Stomach (tissue), 9 donors: ENCODE results near the gene TTL. TPM values are rescaled to one million over a fixed set of nuclear protein-coding genes. Genes with fewer than 3 reads are reported as not detected.
A peak's percentile ranks its signal among the peaks of the same experiment; 100 is the strongest.

Experiments
- DNase-seq, 2 donors: peaks; one replicate each; pipeline versions ENCODE4 v3.0.0 to v3.0.0-alpha.2; 2013 to 2019
- H3K27ac ChIP-seq, 5 donors: fragments of 200-600 bp in 4 of 5; sonication (generic) in 4 of 5; one replicate each; pipeline ENCODE4 v1.5.1; 2013 to 2019; ENCODE audit warnings: mild to moderate bottlenecking in 1 of 5, moderate library complexity in 1 of 5
- H3K27me3 ChIP-seq, 3 donors: fragments of 200-600 bp; sonication (generic); one replicate each; pipeline ENCODE4 v1.5.1; 2017 to 2019; ENCODE audit warnings: mixed run types in 1 of 3
- H3K36me3 ChIP-seq, 4 donors: fragments of 200-600 bp; sonication (generic); 1 replicate in 3 of 4; 2 replicates in 1 of 4; pipeline ENCODE4 v1.5.1; 2016 to 2019
- H3K4me1 ChIP-seq, 4 donors: fragments of 200-600 bp; sonication (generic); one replicate each; pipeline ENCODE4 v1.5.1; 2016 to 2019
- H3K4me3 ChIP-seq, 4 donors: fragments of 200-600 bp; sonication (generic) in 3 of 4; one replicate each; pipeline ENCODE4 v1.5.1; 2016 to 2019; ENCODE audit warnings: mild to moderate bottlenecking in 1 of 4
- H3K9me3 ChIP-seq, 4 donors: fragments of 200-600 bp; sonication (generic); one replicate each; pipeline ENCODE4 v1.5.1; 2016 to 2019
- CTCF ChIP-seq, 7 experiments: fragments of 450-650 bp in 4 of 7; fragments of 200-600 bp in 3 of 7; sonication (generic) in 3 of 7; IDR thresholded peaks; one replicate each; pipeline ENCODE4 v1.5.1; 2016 to 2019; ENCODE audit warnings: antibody characterized with exemption in 7 of 7, control low read depth in 2 of 7, mild to moderate bottlenecking in 1 of 7
- EP300 ChIP-seq: sonication (generic); formaldehyde crosslinking; IDR thresholded peaks from one replicate; pipeline ENCODE4 v1.6.1; 2017; ENCODE audit warnings: antibody characterized with exemption
- POLR2A ChIP-seq, 4 donors: fragments of 450-650 bp; IDR thresholded peaks; one replicate each; pipeline ENCODE4 v1.6.1; 2016; ENCODE audit warnings: antibody characterized with exemption in 4 of 4, control low read depth in 2 of 4, mild to moderate bottlenecking in 1 of 4, moderate library complexity in 1 of 4
- POLR2AphosphoS5 ChIP-seq, 3 donors: sonication (generic); formaldehyde crosslinking; IDR thresholded peaks; one replicate each; pipeline ENCODE4 v1.6.1; 2016; ENCODE audit warnings: antibody characterized with exemption in 3 of 3
- WGBS, 5 donors: extraction: QIAGEN DNeasy Blood & Tissue Kit in 3 of 5; methylation state at CpG; one replicate each; pipeline versions ENCODE4 v1.1.5 to v1.1.7; 2013 to 2018; 5-methylcytosine and 5-hydroxymethylcytosine counted together
- intact Hi-C: fragments of 100-400 bp; cut with DNase I; formaldehyde crosslinking; loops from one replicate; pipeline ENCODE4 v1.15.1; 2023; ENCODE audit warnings: low total_unique reads
- polyA plus RNA-seq, 3 donors: library from polyadenylated mRNA; stranded (reverse); fragments of 200-250 nt; gene quantifications; one replicate each; pipeline ENCODE4 v1.2.3, GENCODE V29; 2013
- total RNA-seq, 5 donors: library from RNA; depleted of rRNA; stranded (reverse); fragments of >200 nt; gene quantifications; one replicate each; pipeline versions ENCODE4 v1.1.0 to v1.2.3, GENCODE V29; 2014 to 2016
- donor health status: healthy with polysubstance abuse.
- donor health status: Bipolar disorder and iron deficiency.
- donor health status: healthy.

TTL gene
- total and polyA plus RNA-seq, 8 donors = 2.7 to 26.5 (median 6.0) TPM

- no peak for DNase-seq
- Histone ChIP-seq H3K9me3 (no peaks in the 10 kb centered on the region), H3K36me3 (peaks cover 0 to 9% (median 0%) of the 10 kb centered on the region in 4 donors), H3K27ac (no peak overlapping the region), H3K4me1 (peaks cover 4 to 25% (median 19%) of the 10 kb centered on the region in 4 donors), H3K27me3 (no peaks in the 10 kb centered on the region), H3K4me3 (no peak overlapping the region)
- WGBS, 5 donors = 91 to 93% (median 91%) methylated on average over 5 of the region's 5 CpGs
- intact Hi-C loops = loop anchor here (10.0 kb wide), 1 partner anchor 58 kb away; the partner anchor contains the start of gene POLR1B
- TF ChIP-seq EP300 (no peak), POLR2AphosphoS5 (IDR thresholded peaks at IDR 0.05) (no peak), CTCF (IDR thresholded peaks at IDR 0.05) (no peak), POLR2A (IDR thresholded peaks at IDR 0.05) (no peak)
Observed at GRCh38 chr2:112486895-112487294, 4.9 kb downstream of the TTL start.

GRCh38 chr2:112487444-112487961, 5.5 kb downstream of the TTL start:
- H3K4me1 ChIP-seq = peaks cover 4 to 25% (median 18%) of the 10 kb centered on the region in 4 donors
- peaks cover 0 to 9% (median 0%) of the 10 kb centered on the region in 4 donors for H3K36me3 ChIP-seq
- TF ChIP-seq CTCF (IDR thresholded peaks at IDR 0.05) (no peak), POLR2AphosphoS5 (IDR thresholded peaks at IDR 0.05) (no peak), EP300 (no peak), POLR2A (IDR thresholded peaks at IDR 0.05) (no peak)
- H3K27me3 ChIP-seq = no peaks in the 10 kb centered on the region
- intact Hi-C loops = loop anchor here (10.0 kb wide), 1 partner anchor 57 kb away; the partner anchor contains the start of gene POLR1B
- 71 to 87% (median 83%) methylated on average over 4 of the region's 4 CpGs for WGBS, 5 donors
- no peak for DNase-seq
- no peak overlapping the region for H3K27ac ChIP-seq
- H3K9me3 ChIP-seq = no peaks in the 10 kb centered on the region
- no peak overlapping the region for H3K4me3 ChIP-seq

GRCh38 chr2:112488201-112488600, 6.2 kb downstream of the TTL start:
- intact Hi-C loops = loop anchor here (10.0 kb wide), 1 partner anchor 57 kb away; the partner anchor contains the start of gene POLR1B
- WGBS, 5 donors = 74 to 95% (median 86%) methylated on average over 6 of the region's 6 CpGs

GRCh38 chr2:112491946-112492345, 10.0 kb downstream of the TTL start:
- Histone ChIP-seq H3K27ac (no peak overlapping the region), H3K36me3 (peaks cover 0 to 19% (median 15%) of the 10 kb centered on the region in 4 donors), H3K4me3 (no peak overlapping the region), H3K27me3 (no peaks in the 10 kb centered on the region), H3K9me3 (no peaks in the 10 kb centered on the region), H3K4me1 (no peaks in the 10 kb centered on the region)
- TF ChIP-seq POLR2A (IDR thresholded peaks at IDR 0.05) (no peak), POLR2AphosphoS5 (IDR thresholded peaks at IDR 0.05) (no peak)
- WGBS, 5 donors = 89 to 96% (median 95%) methylated on average over 5 of the region's 5 CpGs
- DNase-seq = no peak
- intact Hi-C loops = no loop called here

More at GRCh38 chr2:112488201-112488600, 6.2 kb downstream of the TTL start:
- Histone ChIP-seq H3K4me3 (no peak overlapping the region), H3K4me1 (peaks cover 2 to 19% (median 11%) of the 10 kb centered on the region in 4 donors), H3K27ac (no peak overlapping the region), H3K36me3 (peaks cover 0 to 9% (median 0%) of the 10 kb centered on the region in 4 donors), H3K27me3 (no peaks in the 10 kb centered on the region), H3K9me3 (no peaks in the 10 kb centered on the region)
- DNase-seq = peak in 1 of 2 donors; percentile 13
- TF ChIP-seq POLR2A (IDR thresholded peaks at IDR 0.05) (no peak), EP300 (no peak), CTCF (IDR thresholded peaks at IDR 0.05) (no peak), POLR2AphosphoS5 (IDR thresholded peaks at IDR 0.05) (no peak)

GRCh38 chr2:112493048-112493447, 11.1 kb downstream of the TTL start:
- no peak for TF ChIP-seq POLR2A (IDR thresholded peaks at IDR 0.05)
- TF ChIP-seq EP300 = no peak
- TF ChIP-seq POLR2AphosphoS5 (IDR thresholded peaks at IDR 0.05) = no peak
- TF ChIP-seq CTCF (IDR thresholded peaks at IDR 0.05) = no peak
- H3K27ac ChIP-seq = no peak overlapping the region
- DNase-seq = no peak
- H3K4me1 ChIP-seq = no peaks in the 10 kb centered on the region
- WGBS, 5 donors = 71 to 93% (median 82%) methylated on average over 3 of the region's 3 CpGs
- H3K9me3 ChIP-seq = no peaks in the 10 kb centered on the region
- intact Hi-C loops = no loop called here
- no peaks in the 10 kb centered on the region for H3K27me3 ChIP-seq
- H3K4me3 ChIP-seq = no peak overlapping the region
- H3K36me3 ChIP-seq = peaks cover 0 to 19% (median 16%) of the 10 kb centered on the region in 4 donors
